Adrenal gland (tissue), 12 donors: ENCODE data around the gene SPAG17. TPM values are rescaled to one million over a fixed set of nuclear protein-coding genes. Genes with fewer than 3 reads are reported as not detected.

Experiments
- DNase-seq, 7 donors: peaks; one replicate each; pipeline ENCODE4 v3.0.0-alpha.2; 2019 to 2020
- H3K27ac ChIP-seq, 5 donors: fragments of 200-600 bp; sonication (generic) in 4 of 5; 1 replicate in 3 of 5; 2 replicates in 2 of 5; pipeline versions ENCODE4 v1.5.1 to v1.8.0; 2016 to 2020; ENCODE audit warnings: mild to moderate bottlenecking in 1 of 5
- H3K27me3 ChIP-seq: fragments of 200-600 bp; 2 replicates; pipeline ENCODE4 v1.8.0; 2021
- H3K36me3 ChIP-seq, 2 donors: fragments of 200-600 bp; replicated peaks in 1 of 2; 1 replicate in 1 of 2; 2 replicates in 1 of 2; pipeline versions ENCODE4 v1.5.1 to v1.8.0; 2018 to 2022
- H3K4me1 ChIP-seq, 2 donors: fragments of 200-600 bp; replicated peaks in 1 of 2; 1 replicate in 1 of 2; 2 replicates in 1 of 2; pipeline versions ENCODE4 v1.5.1 to v1.8.0; 2018 to 2021
- H3K4me3 ChIP-seq, 4 donors: fragments of 200-600 bp; sonication (generic) in 3 of 4; one replicate each; pipeline ENCODE4 v1.5.1; 2016 to 2018
- H3K9me3 ChIP-seq, 3 donors: fragments of 200-600 bp; sonication (generic) in 1 of 3; replicated peaks in 1 of 3; 1 replicate in 2 of 3; 2 replicates in 1 of 3; pipeline versions ENCODE4 v1.5.1 to v1.8.0; 2016 to 2021
- POLR2A ChIP-seq, 2 donors: fragments of 450-650 bp; IDR thresholded peaks; one replicate each; pipeline ENCODE4 v1.6.1; 2017; ENCODE audit warnings: antibody characterized with exemption in 2 of 2, mild to moderate bottlenecking in 2 of 2, moderate library complexity in 1 of 2
- WGBS, 4 donors: extraction: QIAGEN DNeasy Blood & Tissue Kit in 2 of 4; methylation state at CpG; one replicate each; pipeline versions ENCODE4 v1.1.5 to v1.1.7; 2013 to 2017; 5-methylcytosine and 5-hydroxymethylcytosine counted together
- intact Hi-C, 2 donors: fragments of 100-400 bp; cut with DNase I; formaldehyde crosslinking; loops; one replicate each; pipeline versions ENCODE4 v1.14.1 to v1.15.0; 2022 to 2023
- polyA plus RNA-seq, 3 donors: library from polyadenylated mRNA; stranded (reverse); fragments of 200-250 nt in 2 of 3; fragments of 350-450 nt in 1 of 3; fragmentation: Illumina TruSeq in 1 of 3; extraction: RNeasy Lipid Tissue Mini Kit (QIAGEN cat#74804) in 1 of 3; gene quantifications; one replicate each; pipeline ENCODE4 v1.2.3, GENCODE V29; 2013 to 2014
- total RNA-seq, 9 donors: library from RNA; depleted of rRNA in 4 of 9; stranded (reverse); fragments of >200 nt in 4 of 9; fragments of 120-200 nt in 1 of 9; fragmentation: NEBNext Ultra II Directional in 1 of 9; extraction: Animal tissue kit (Norgen Biotek cat#: 25700) in 1 of 9; gene quantifications; one replicate each; pipeline versions ENCODE4 v1.1.0 to v1.2.4, GENCODE V29; 2013 to 2023
- TF ChIP-seq, protein P1 (sequence below), 6 experiments: fragments of 450-650 bp in 4 of 6; fragments of 200-600 bp in 2 of 6; sonication (generic) in 1 of 6; IDR thresholded peaks; 1 replicate in 5 of 6; 2 replicates in 1 of 6; pipeline versions ENCODE4 v1.5.1 to v1.8.0; 2016 to 2021; ENCODE audit warnings: antibody characterized with exemption in 6 of 6, mild to moderate bottlenecking in 2 of 6, moderate library complexity in 1 of 6
- donor health status: healthy with polysubstance abuse.
- donor health status: Bipolar disorder and iron deficiency.
- donor health status: DM: yes; HTN: yes; CAD: no.
- donor health status: DM: no; HTN: no; CAD: no.
- donor health status: DM: no; HTN: no; CAD: no.
- donor health status: DM: yes; HTN: yes; CAD: no.

The SPAG17 gene
- total and polyA plus RNA-seq, 12 donors, result 0.07 to 2.2 (median 0.57) TPM; not detected in 1

GRCh38 chr1:118007391-118007790, 177.6 kb downstream of the SPAG17 start:
- H3K36me3 ChIP-seq, result no peaks in the 10 kb centered on the region
- DNase-seq, result no peak
- 59 to 79% (median 66%) methylated on average over 2 of the region's 2 CpGs for WGBS, 4 donors
- no peaks in the 10 kb centered on the region for H3K9me3 ChIP-seq
- no peak for TF ChIP-seq POLR2A (IDR thresholded peaks at IDR 0.05)
- TF ChIP-seq, protein P1, sequence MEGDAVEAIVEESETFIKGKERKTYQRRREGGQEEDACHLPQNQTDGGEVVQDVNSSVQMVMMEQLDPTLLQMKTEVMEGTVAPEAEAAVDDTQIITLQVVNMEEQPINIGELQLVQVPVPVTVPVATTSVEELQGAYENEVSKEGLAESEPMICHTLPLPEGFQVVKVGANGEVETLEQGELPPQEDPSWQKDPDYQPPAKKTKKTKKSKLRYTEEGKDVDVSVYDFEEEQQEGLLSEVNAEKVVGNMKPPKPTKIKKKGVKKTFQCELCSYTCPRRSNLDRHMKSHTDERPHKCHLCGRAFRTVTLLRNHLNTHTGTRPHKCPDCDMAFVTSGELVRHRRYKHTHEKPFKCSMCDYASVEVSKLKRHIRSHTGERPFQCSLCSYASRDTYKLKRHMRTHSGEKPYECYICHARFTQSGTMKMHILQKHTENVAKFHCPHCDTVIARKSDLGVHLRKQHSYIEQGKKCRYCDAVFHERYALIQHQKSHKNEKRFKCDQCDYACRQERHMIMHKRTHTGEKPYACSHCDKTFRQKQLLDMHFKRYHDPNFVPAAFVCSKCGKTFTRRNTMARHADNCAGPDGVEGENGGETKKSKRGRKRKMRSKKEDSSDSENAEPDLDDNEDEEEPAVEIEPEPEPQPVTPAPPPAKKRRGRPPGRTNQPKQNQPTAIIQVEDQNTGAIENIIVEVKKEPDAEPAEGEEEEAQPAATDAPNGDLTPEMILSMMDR (IDR thresholded peaks at IDR 0.05), result no peak
- no peaks in the 10 kb centered on the region for H3K4me1 ChIP-seq
- H3K4me3 ChIP-seq, result no peak overlapping the region
- intact Hi-C loops, result no loop called here
- H3K27me3 ChIP-seq, result no peaks in the 10 kb centered on the region
- no peak overlapping the region for H3K27ac ChIP-seq

- Histone ChIP-seq H3K9me3 (no peaks in the 10 kb centered on the region), H3K27me3 (no peaks in the 10 kb centered on the region), H3K4me1 (no peaks in the 10 kb centered on the region), H3K27ac (no peak overlapping the region), H3K36me3 (no peaks in the 10 kb centered on the region), H3K4me3 (no peak overlapping the region)
- DNase-seq, result no peak
- intact Hi-C loops, result no loop called here
- TF ChIP-seq, protein P1 (IDR thresholded peaks at IDR 0.05), result no peak
- no peak for TF ChIP-seq POLR2A (IDR thresholded peaks at IDR 0.05)
- WGBS, 4 donors, result 59 to 100% (median 66%) methylated on average over 1 to 5 of the region's 5 CpGs
Observed at GRCh38 chr1:118004312-118004711, 180.7 kb downstream of the SPAG17 start.

DNA sequence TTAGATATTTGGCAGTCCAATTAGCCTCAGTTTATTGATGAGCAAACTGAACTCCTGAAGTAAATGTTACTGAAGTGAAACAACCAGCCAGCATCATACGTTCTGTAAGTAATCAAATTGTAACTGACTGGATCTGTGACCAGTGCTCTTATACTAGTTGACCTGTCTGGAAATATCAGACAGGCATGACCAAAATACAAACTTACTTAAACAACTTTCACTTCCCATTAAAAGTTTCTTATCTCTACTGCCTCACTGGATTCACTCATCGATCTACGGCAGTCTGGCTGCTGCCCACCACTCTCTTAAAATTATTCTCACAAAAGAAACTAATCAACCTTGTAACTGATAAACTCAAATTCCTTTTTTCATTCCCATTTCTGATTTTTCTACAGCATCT, 199.1 kb downstream of the SPAG17 start:
- no peak for DNase-seq
- no peak overlapping the region for H3K27ac ChIP-seq
- H3K9me3 ChIP-seq, result no peaks in the 10 kb centered on the region
- H3K27me3 ChIP-seq, result no peaks in the 10 kb centered on the region
- intact Hi-C loops, result no loop called here
- 64 to 89% (median 74%) methylated on average over 3 of the region's 3 CpGs for WGBS, 4 donors
- no peaks in the 10 kb centered on the region for H3K36me3 ChIP-seq
- H3K4me1 ChIP-seq, result no peaks in the 10 kb centered on the region
- no peak overlapping the region for H3K4me3 ChIP-seq
- no peak for TF ChIP-seq POLR2A (IDR thresholded peaks at IDR 0.05)
- TF ChIP-seq, protein P1 (IDR thresholded peaks at IDR 0.05), result no peak

DNA sequence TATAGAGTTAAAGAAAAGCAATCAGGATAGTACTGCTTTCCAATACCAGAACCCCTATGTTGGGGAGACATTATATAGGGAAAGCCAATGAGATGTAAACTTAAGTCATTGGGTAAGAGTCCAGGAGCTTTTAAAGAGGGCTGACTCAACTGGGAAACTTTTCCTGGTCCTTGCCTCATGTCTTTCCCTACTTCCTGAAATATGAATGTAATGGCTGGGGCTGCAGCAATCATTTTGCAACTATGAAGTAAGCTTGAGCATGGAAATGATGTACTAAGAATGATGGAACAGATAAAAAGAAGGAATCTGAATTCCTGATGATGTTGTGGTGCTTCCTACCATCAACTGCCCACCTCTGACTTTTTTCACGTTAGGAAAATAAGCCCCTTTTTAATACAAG, 199.8 kb downstream of the SPAG17 start:
- intact Hi-C loops, result no loop called here

More for the DNA sequence above, 199.8 kb downstream of the SPAG17 start:
- Histone ChIP-seq H3K4me3 (no peak overlapping the region), H3K27ac (no peak overlapping the region), H3K4me1 (no peaks in the 10 kb centered on the region), H3K36me3 (no peaks in the 10 kb centered on the region), H3K9me3 (no peaks in the 10 kb centered on the region), H3K27me3 (no peaks in the 10 kb centered on the region)
- no peak for DNase-seq
- 63 to 72% (median 66%) methylated on average over 1 of the region's 1 CpG for WGBS, 4 donors
- TF ChIP-seq, protein P1 (IDR thresholded peaks at IDR 0.05), result no peak
- no peak for TF ChIP-seq POLR2A (IDR thresholded peaks at IDR 0.05)
